Inflammatory macrophage (primary cell): Measurements from ENCODE around the gene BIK.

Source experiments
- DNase-seq, 2 donors: peaks; one replicate each; pipeline ENCODE4 v3.0.0-alpha.2; 2020 to 2022
- total RNA-seq, 18 experiments: gene quantifications; one replicate each; lab custom pipeline; 2026; ENCODE audit warnings: mixed read lengths in 6 of 18, inconsistent platforms in 2 of 18; lab: John Stamatoyannopoulos, UW

BIK gene
- total RNA-seq, result 0.07 to 0.33 (median 0.13) reads per million in 18 experiments

GRCh38 chr22:43110444-43110926 is at the start of gene BIK:
Gene BIK, plus strand, starts transcription at chr22:43110750. Its CDS starts 13,273 bp downstream, at chr22:43124023.
- DNase-seq, result peak in 1 of 2 donors; percentile 35

GRCh38 chr22:43066134-43066533 is 44.4 kb upstream of the BIK start:
- DNase-seq, result no peak

- no peak for DNase-seq
Measured at GRCh38 chr22:43066844-43067385, 43.6 kb upstream of the BIK start.

- no peak for DNase-seq
Measured at GRCh38 chr22:43077121-43077877, 33.3 kb upstream of the BIK start.

GRCh38 chr22:43078522-43078921 is 32.0 kb upstream of the BIK start:
- DNase-seq, result peak in 1 of 2 donors; percentile 15

- DNase-seq, result no peak
Measured at GRCh38 chr22:43079742-43080141, 30.8 kb upstream of the BIK start.

- no peak for DNase-seq
Measured at GRCh38 chr22:43080616-43081015, 29.9 kb upstream of the BIK start.

GRCh38 chr22:43081968-43082367 is 28.6 kb upstream of the BIK start:
- no peak for DNase-seq

- DNase-seq, result no peak
Measured at GRCh38 chr22:43085658-43086606, 24.6 kb upstream of the BIK start.

GRCh38 chr22:43088627-43088983 is 21.9 kb upstream of the BIK start:
- DNase-seq, result no peak

GRCh38 chr22:43088984-43089717 is 21.4 kb upstream of the BIK start, which contains the start of gene TTLL1:
Gene TTLL1, minus strand, starts transcription at chr22:43089391. Its CDS starts 13,805 bp downstream, at chr22:43075586.
- peak; percentile 85 to 91 for DNase-seq

GRCh38 chr22:43090130-43090789 is 20.3 kb upstream of the BIK start:
- peak; percentile 93 to 94 for DNase-seq

GRCh38 chr22:43092085-43092484 is 18.5 kb upstream of the BIK start:
- DNase-seq, result peak; percentile 34 to 47

GRCh38 chr22:43094085-43094484 is 16.5 kb upstream of the BIK start:
- DNase-seq, result peak; percentile 88 to 95

GRCh38 chr22:43094551-43094950 is 16.0 kb upstream of the BIK start:
- DNase-seq, result no peak

- no peak for DNase-seq
Measured at GRCh38 chr22:43096420-43096819, 14.1 kb upstream of the BIK start.

- no peak for DNase-seq
Measured at GRCh38 chr22:43098356-43098755, 12.2 kb upstream of the BIK start.

GRCh38 chr22:43099095-43099494 is 11.5 kb upstream of the BIK start:
- no peak for DNase-seq

- peak in 1 of 2 donors; percentile 37 for DNase-seq
Measured at GRCh38 chr22:43100225-43100624, 10.3 kb upstream of the BIK start.

GRCh38 chr22:43101306-43101705 is 9.2 kb upstream of the BIK start:
- DNase-seq, result no peak

GRCh38 chr22:43104056-43104625 is 6.4 kb upstream of the BIK start:
- DNase-seq, result peak; percentile 27 to 33
